Endodermal cell (in vitro differentiated cells): Measurements from ENCODE around the gene TM4SF18. TPM values are rescaled to one million over a fixed set of nuclear protein-coding genes. Genes with fewer than 3 reads are reported as not detected.

Experiments used
- DNase-seq: peaks from one replicate; pipeline ENCODE4 v3.0.0-alpha.2; 2017
- H3K27ac ChIP-seq: 2 replicates; pipeline ENCODE4 v1.5.1; 2013; ENCODE audit warnings: mild to moderate bottlenecking, low read depth, low read length, moderate library complexity
- H3K27me3 ChIP-seq: 2 replicates; pipeline ENCODE4 v1.6.1; 2013; ENCODE audit warnings: mild to moderate bottlenecking, low read length, moderate library complexity; ENCODE audit not compliant: insufficient read depth, control insufficient read depth, poor library complexity, severe bottlenecking
- H3K36me3 ChIP-seq: 2 replicates; pipeline ENCODE4 v1.7.0; 2013; ENCODE audit warnings: mild to moderate bottlenecking, low read length, moderate library complexity; ENCODE audit not compliant: control insufficient read depth, insufficient read depth
- H3K4me1 ChIP-seq: one replicate; pipeline ENCODE4 v1.7.0; 2013; ENCODE audit warnings: low read length; ENCODE audit not compliant: control insufficient read depth, insufficient read depth
- H3K4me3 ChIP-seq: 2 replicates; pipeline ENCODE4 v1.5.1; 2013; ENCODE audit warnings: mild to moderate bottlenecking, low read length, moderate library complexity
- H3K9ac ChIP-seq: 2 replicates; pipeline ENCODE4 v1.6.1; 2013; ENCODE audit warnings: mild to moderate bottlenecking, low read length, moderate library complexity; ENCODE audit not compliant: poor library complexity, severe bottlenecking; ENCODE audit errors: extremely low read depth
- H3K9me3 ChIP-seq: 2 replicates; pipeline ENCODE4 v1.6.1; 2013; ENCODE audit warnings: mild to moderate bottlenecking, low read length, moderate library complexity; ENCODE audit not compliant: control insufficient read depth
- H3K27ac Mint-ChIP-seq: 2 replicates; pipeline ENCODE4 v1.8.0; 2020; ENCODE audit warnings: mixed read lengths
- H3K27me3 Mint-ChIP-seq: 2 replicates; pipeline ENCODE4 v1.8.0; 2021; ENCODE audit warnings: mild to moderate bottlenecking, mixed read lengths; ENCODE audit not compliant: insufficient read depth
- H3K36me3 Mint-ChIP-seq: 2 replicates; pipeline ENCODE4 v1.8.0; 2020; ENCODE audit warnings: low read depth, mixed read lengths
- H3K4me1 Mint-ChIP-seq: 2 replicates; pipeline ENCODE4 v1.8.0; 2020; ENCODE audit warnings: mixed read lengths
- H3K4me3 Mint-ChIP-seq: 2 replicates; pipeline ENCODE4 v1.8.0; 2020; ENCODE audit warnings: mild to moderate bottlenecking, moderate library complexity, mixed read lengths
- H3K9me3 Mint-ChIP-seq: 2 replicates; pipeline ENCODE4 v1.8.0; 2020; ENCODE audit warnings: mild to moderate bottlenecking, mixed read lengths
- WGBS, 2 experiments: methylation state at CpG; one replicate each; pipeline versions ENCODE4 v1.1.5 to v1.1.7; 2013; ENCODE audit warnings: missing lambda C conversion rate in 2 of 2, mixed read lengths in 1 of 2; ENCODE audit not compliant: insufficient coverage in 1 of 2, insufficient read length in 1 of 2; 5-methylcytosine and 5-hydroxymethylcytosine counted together
- total RNA-seq, 2 donors: library from RNA; stranded (reverse); fragmentation: NEBNext Ultra II Directional in 1 of 2; extraction: Animal tissue kit (Norgen Biotek cat#: 25700) in 1 of 2; gene quantifications; 2 replicates in 1 of 2; 3 replicates in 1 of 2; pipeline ENCODE4 v1.2.1, GENCODE V29; 2021
- TF ChIP-seq, protein P1 (sequence below): fragments of 200-600 bp; sonication (generic); conservative IDR thresholded peaks from 2 replicates; pipeline ENCODE4 v1.5.0; 2021; ENCODE audit warnings: antibody characterized with exemption, mild to moderate bottlenecking

The TM4SF18 gene
- total RNA-seq, 2 donors from 2014 or later, result 0.58 to 0.62 TPM

DNA sequence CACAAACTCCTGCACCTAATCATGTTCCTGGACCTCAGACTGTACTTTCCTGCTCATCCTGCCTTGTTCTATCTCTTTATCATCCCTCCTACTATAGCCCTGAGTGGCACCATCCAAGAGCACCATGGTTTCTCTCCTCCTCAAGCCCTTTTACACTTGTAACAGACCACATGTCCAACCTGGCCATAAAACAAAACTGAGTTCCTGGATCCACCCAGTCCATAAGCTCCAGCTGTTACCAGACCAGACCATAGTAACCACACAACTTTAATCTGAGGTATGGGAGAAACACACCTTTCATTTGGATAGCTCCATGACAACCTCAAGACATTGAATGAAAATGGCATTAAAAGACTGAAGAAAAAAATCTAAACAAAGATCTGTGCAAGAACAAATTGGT lies 9.1 kb downstream of the TM4SF18 start:
- Mint-ChIP-seq H3K4me1 (no peaks in the 10 kb centered on the region), H3K36me3 (no peaks in the 10 kb centered on the region), H3K27ac (no peak overlapping the region), H3K4me3 (no peak overlapping the region), H3K27me3 (no peaks in the 10 kb centered on the region), H3K9me3 (no peaks in the 10 kb centered on the region)
- TF ChIP-seq, protein P1, sequence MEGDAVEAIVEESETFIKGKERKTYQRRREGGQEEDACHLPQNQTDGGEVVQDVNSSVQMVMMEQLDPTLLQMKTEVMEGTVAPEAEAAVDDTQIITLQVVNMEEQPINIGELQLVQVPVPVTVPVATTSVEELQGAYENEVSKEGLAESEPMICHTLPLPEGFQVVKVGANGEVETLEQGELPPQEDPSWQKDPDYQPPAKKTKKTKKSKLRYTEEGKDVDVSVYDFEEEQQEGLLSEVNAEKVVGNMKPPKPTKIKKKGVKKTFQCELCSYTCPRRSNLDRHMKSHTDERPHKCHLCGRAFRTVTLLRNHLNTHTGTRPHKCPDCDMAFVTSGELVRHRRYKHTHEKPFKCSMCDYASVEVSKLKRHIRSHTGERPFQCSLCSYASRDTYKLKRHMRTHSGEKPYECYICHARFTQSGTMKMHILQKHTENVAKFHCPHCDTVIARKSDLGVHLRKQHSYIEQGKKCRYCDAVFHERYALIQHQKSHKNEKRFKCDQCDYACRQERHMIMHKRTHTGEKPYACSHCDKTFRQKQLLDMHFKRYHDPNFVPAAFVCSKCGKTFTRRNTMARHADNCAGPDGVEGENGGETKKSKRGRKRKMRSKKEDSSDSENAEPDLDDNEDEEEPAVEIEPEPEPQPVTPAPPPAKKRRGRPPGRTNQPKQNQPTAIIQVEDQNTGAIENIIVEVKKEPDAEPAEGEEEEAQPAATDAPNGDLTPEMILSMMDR, result no peak
- H3K36me3 ChIP-seq, result no peaks in the 10 kb centered on the region
- H3K9me3 ChIP-seq, result no peaks in the 10 kb centered on the region
- H3K9ac ChIP-seq, result no peak overlapping the region
- no peak overlapping the region for H3K27ac ChIP-seq
- no peak for DNase-seq
- H3K27me3 ChIP-seq, result no peaks in the 10 kb centered on the region
- no peak overlapping the region for H3K4me3 ChIP-seq
- no peaks in the 10 kb centered on the region for H3K4me1 ChIP-seq

DNA sequence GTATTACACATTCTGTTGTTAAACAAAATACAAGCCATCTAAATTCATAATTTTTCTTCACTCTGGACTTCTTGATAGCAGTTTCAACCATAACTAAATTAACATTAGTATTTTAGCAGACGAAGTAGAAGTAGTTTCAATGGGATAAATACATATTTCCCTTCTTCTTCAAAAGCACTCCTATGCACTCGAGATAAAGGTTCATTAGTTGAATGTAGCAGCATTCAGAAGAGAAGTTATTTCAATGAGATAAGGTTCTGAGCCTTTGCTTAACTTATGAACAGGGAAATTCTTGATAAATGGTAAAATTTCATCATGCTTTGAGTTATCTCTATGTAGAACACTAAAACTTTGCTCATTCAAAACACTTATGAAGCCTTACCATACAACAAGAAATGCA lies 11.8 kb downstream of the TM4SF18 start:
- H3K36me3 ChIP-seq, result no peaks in the 10 kb centered on the region
- H3K9me3 ChIP-seq, result no peaks in the 10 kb centered on the region
- H3K27ac ChIP-seq, result no peak overlapping the region
- no peaks in the 10 kb centered on the region for H3K27me3 ChIP-seq
- TF ChIP-seq, protein P1, result no peak
- no peaks in the 10 kb centered on the region for H3K4me1 ChIP-seq
- Mint-ChIP-seq H3K27ac (no peak overlapping the region), H3K36me3 (no peaks in the 10 kb centered on the region), H3K4me1 (no peaks in the 10 kb centered on the region), H3K9me3 (no peaks in the 10 kb centered on the region), H3K4me3 (no peak overlapping the region), H3K27me3 (no peaks in the 10 kb centered on the region)
- DNase-seq, result no peak
- 70% methylated on average over 1 of the region's 2 CpGs; no CpG with 5 or more reads in 1 of the 2 experiments for WGBS, 2 experiments
- no peak overlapping the region for H3K4me3 ChIP-seq
- H3K9ac ChIP-seq, result no peak overlapping the region

DNA sequence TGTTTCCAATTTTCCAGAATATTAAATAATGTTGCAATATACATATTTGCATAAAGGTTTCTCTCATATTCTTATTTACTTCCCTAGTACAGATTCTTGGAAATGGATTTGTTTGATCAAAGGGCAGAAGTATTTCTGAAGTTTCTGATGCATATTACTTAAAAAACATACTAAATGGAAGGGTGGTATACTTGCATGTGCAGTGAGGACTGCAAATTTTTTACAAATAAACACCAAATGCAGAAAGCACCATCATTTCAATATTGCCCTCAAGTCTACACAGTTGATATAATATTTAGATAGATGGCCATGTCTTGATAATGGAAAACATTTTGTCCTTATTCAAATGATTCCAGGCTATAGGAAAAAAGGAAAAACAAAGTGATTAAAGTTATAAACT lies 12.3 kb downstream of the TM4SF18 start:
- DNase-seq, result no peak
- Histone ChIP-seq H3K4me1 (no peaks in the 10 kb centered on the region), H3K27ac (no peak overlapping the region), H3K4me3 (no peak overlapping the region), H3K9me3 (no peaks in the 10 kb centered on the region), H3K9ac (no peak overlapping the region), H3K27me3 (no peaks in the 10 kb centered on the region), H3K36me3 (no peaks in the 10 kb centered on the region)
- TF ChIP-seq, protein P1, result no peak
- Mint-ChIP-seq H3K27ac (no peak overlapping the region), H3K36me3 (no peaks in the 10 kb centered on the region), H3K4me1 (no peaks in the 10 kb centered on the region), H3K4me3 (no peak overlapping the region), H3K27me3 (no peaks in the 10 kb centered on the region), H3K9me3 (no peaks in the 10 kb centered on the region)
